Measurements from ENCODE around the gene FGFR4. TPM values are rescaled to one million over a fixed set of nuclear protein-coding genes. Genes with fewer than 3 reads are reported as not detected.

FGFR4 gene
- total and polyA plus RNA-seq, 2 experiments from 2014 or later = 43.4 to 150 TPM

DNA sequence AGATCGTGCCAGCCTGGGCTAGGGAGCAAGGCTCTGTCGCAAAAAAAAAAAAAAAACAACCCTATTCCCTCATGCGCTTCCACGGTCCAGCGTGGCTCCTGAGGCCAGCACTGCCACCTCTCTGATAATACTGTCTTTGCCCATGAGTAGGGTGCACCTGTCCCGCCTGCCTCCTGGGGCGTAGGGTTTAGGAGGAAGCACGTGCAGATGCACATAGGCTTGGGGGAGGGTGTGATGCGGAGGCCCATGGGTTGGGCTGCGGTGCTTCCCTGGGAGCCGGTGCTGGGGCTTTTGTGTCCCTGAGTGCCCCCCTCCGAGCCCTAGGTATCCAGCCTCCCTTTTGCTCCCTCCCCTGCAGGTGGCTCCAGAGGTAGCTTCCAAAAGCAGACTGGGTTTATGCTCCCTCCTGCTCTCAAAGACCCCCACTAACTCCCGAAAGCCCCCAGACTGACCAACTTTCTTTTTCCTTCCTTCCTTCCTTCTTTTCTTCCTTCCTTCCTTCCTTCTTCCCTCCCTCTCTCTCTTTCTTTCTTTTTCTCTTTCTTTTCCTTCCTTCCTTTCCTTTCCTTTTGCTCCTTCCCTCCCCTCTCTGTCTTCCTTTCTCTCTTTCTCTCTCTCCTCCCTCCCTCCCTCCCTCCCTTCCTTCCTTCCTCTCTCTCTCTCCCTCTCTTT, 12.8 kb downstream of the FGFR4 start:
- Histone ChIP-seq H3K4me1 (ENCODE audit: insufficient read depth) (peaks cover 18% of the 10 kb centered on the region), H3K27ac (ENCODE audit: low read depth) (no peak overlapping the region), H3K27me3 (ENCODE audit: insufficient read depth) (no peaks in the 10 kb centered on the region), H3K4me2 (peak overlapping the region; percentile 42; the same call in 1 of the 2 replicates), H3K79me2 (replicated peaks; ENCODE audit: insufficient read depth) (no peaks in the 10 kb centered on the region), H3F3A (replicated peaks; ENCODE audit: low read depth) (0 out of 2 replicates have a peak, but pooled peaks cover 4% of the 10 kb centered on the region), H3K9me2 (ENCODE audit: insufficient read depth) (no peaks in the 10 kb centered on the region), H3K36me3 (ENCODE audit: insufficient read depth) (no peaks in the 10 kb centered on the region), H3K4me3 (0 out of 2 replicates have a peak overlapping the region, but pooled peaks have one; percentile 23), H4K20me1 (replicated peaks; ENCODE audit: insufficient read depth) (no peaks in the 10 kb centered on the region; the same call in 1 of the 2 replicates), H2AFZ (no peak overlapping the region)
- DNase-seq (ENCODE audit: low spot score) = peak; percentile 84
- Mint-ChIP-seq H3K27ac (peak overlapping the region; percentile 28; the same call in 1 of the 2 replicates), H3K27me3 (ENCODE audit: insufficient read depth, low read depth, poor library complexity) (peaks cover 12% of the 10 kb centered on the region), H3K9me3 (no peaks in the 10 kb centered on the region), H3K4me1 (peaks cover 19% of the 10 kb centered on the region), H3K4me3 (peak overlapping the region; percentile 24; the same call in 2 of the 3 replicates), H3K36me3 (ENCODE audit: low read depth) (peaks cover 12% of the 10 kb centered on the region; the same call in 2 of the 3 replicates)
- ATAC-seq = peak; percentile 75
- TF ChIP-seq, protein P1, sequence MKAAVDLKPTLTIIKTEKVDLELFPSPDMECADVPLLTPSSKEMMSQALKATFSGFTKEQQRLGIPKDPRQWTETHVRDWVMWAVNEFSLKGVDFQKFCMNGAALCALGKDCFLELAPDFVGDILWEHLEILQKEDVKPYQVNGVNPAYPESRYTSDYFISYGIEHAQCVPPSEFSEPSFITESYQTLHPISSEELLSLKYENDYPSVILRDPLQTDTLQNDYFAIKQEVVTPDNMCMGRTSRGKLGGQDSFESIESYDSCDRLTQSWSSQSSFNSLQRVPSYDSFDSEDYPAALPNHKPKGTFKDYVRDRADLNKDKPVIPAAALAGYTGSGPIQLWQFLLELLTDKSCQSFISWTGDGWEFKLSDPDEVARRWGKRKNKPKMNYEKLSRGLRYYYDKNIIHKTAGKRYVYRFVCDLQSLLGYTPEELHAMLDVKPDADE (IDR thresholded peaks at IDR 0.05) = no peak
- TF ChIP-seq NANOG (IDR thresholded peaks at IDR 0.05; ENCODE audit: borderline replicate concordance) (no peak), EZH2 (IDR thresholded peaks at IDR 0.05; ENCODE audit: low read depth, unreplicated experiment) (no peak), REST (IDR thresholded peaks at IDR 0.05; ENCODE audit: unreplicated experiment) (no peak), CTCF (conservative IDR thresholded peaks at IDR 0.05; ENCODE audit: low read depth in 2 of 2) (0 out of 4 replicates have a peak, but pooled peaks of 1 of the 2 experiments have one; percentile 9), CREB1 (CRISPR knock-in tag; IDR thresholded peaks at IDR 0.05; ENCODE audit: low read depth) (no peak), EZH2phosphoT487 (IDR thresholded peaks at IDR 0.05; ENCODE audit: unreplicated experiment) (no peak), STAT1 (IDR thresholded peaks at IDR 0.05; ENCODE audit: unreplicated experiment) (no peak), POLR2AphosphoS5 (IDR thresholded peaks at IDR 0.05; ENCODE audit: low read depth) (peak; percentile 36), ZNF114 (CRISPR knock-in tag; IDR thresholded peaks at IDR 0.05) (no peak), JUNB (IDR thresholded peaks at IDR 0.05; ENCODE audit: unreplicated experiment) (no peak), ZNF331 (CRISPR knock-in tag; IDR thresholded peaks at IDR 0.05; ENCODE audit: low read depth) (no peak)
- TF ChIP-seq, protein P2, sequence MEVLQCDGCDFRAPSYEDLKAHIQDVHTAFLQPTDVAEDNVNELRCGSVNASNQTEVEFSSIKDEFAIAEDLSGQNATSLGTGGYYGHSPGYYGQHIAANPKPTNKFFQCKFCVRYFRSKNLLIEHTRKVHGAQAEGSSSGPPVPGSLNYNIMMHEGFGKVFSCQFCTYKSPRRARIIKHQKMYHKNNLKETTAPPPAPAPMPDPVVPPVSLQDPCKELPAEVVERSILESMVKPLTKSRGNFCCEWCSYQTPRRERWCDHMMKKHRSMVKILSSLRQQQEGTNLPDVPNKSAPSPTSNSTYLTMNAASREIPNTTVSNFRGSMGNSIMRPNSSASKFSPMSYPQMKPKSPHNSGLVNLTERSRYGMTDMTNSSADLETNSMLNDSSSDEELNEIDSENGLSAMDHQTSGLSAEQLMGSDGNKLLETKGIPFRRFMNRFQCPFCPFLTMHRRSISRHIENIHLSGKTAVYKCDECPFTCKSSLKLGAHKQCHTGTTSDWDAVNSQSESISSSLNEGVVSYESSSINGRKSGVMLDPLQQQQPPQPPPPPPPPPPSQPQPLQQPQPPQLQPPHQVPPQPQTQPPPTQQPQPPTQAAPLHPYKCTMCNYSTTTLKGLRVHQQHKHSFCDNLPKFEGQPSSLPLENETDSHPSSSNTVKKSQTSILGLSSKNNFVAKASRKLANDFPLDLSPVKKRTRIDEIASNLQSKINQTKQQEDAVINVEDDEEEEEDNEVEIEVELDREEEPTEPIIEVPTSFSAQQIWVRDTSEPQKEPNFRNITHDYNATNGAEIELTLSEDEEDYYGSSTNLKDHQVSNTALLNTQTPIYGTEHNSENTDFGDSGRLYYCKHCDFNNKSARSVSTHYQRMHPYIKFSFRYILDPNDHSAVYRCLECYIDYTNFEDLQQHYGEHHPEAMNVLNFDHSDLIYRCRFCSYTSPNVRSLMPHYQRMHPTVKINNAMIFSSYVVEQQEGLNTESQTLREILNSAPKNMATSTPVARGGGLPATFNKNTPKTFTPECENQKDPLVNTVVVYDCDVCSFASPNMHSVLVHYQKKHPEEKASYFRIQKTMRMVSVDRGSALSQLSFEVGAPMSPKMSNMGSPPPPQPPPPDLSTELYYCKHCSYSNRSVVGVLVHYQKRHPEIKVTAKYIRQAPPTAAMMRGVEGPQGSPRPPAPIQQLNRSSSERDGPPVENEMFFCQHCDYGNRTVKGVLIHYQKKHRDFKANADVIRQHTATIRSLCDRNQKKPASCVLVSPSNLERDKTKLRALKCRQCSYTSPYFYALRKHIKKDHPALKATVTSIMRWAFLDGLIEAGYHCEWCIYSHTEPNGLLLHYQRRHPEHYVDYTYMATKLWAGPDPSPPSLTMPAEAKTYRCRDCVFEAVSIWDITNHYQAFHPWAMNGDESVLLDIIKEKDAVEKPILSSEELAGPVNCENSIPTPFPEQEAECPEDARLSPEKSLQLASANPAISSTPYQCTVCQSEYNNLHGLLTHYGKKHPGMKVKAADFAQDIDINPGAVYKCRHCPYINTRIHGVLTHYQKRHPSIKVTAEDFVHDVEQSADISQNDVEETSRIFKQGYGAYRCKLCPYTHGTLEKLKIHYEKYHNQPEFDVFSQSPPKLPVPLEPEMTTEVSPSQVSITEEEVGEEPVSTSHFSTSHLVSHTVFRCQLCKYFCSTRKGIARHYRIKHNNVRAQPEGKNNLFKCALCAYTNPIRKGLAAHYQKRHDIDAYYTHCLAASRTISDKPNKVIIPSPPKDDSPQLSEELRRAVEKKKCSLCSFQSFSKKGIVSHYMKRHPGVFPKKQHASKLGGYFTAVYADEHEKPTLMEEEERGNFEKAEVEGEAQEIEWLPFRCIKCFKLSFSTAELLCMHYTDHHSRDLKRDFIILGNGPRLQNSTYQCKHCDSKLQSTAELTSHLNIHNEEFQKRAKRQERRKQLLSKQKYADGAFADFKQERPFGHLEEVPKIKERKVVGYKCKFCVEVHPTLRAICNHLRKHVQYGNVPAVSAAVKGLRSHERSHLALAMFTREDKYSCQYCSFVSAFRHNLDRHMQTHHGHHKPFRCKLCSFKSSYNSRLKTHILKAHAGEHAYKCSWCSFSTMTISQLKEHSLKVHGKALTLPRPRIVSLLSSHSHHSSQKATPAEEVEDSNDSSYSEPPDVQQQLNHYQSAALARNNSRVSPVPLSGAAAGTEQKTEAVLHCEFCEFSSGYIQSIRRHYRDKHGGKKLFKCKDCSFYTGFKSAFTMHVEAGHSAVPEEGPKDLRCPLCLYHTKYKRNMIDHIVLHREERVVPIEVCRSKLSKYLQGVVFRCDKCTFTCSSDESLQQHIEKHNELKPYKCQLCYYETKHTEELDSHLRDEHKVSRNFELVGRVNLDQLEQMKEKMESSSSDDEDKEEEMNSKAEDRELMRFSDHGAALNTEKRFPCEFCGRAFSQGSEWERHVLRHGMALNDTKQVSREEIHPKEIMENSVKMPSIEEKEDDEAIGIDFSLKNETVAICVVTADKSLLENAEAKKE (CRISPR knock-in tag; IDR thresholded peaks at IDR 0.05) = no peak

Data from GM23338 (cell line).